A673 (cell line): ENCODE results near the gene CENPX. TPM values are rescaled to one million over a fixed set of nuclear protein-coding genes. Genes with fewer than 3 reads are reported as not detected.

Experiments used
- BruUV-seq: library from RNA; stranded (reverse); fragments of 400-500 nt; replicated peaks from 2 replicates; lab custom pipeline; 2021; lab: Mats Ljungman, UMichigan
- CTCF ChIA-PET: fragments of 300-600 bp; sonication (Branson Sonifier 250); formaldehyde crosslinking; loops from one replicate; lab custom pipeline; 2022; ENCODE audit warnings: antibody characterized with exemption; lab: Charles Lee
- POLR2A ChIA-PET: fragments of 300-600 bp; sonication (Branson Sonifier 250); formaldehyde crosslinking; loops from one replicate; lab custom pipeline; 2022; ENCODE audit warnings: antibody characterized with exemption; ENCODE audit not compliant: low non-redundant PET; lab: Charles Lee
- DNase-seq: peaks from one replicate; pipeline ENCODE4 v3.0.0-alpha.2; 2015; ENCODE audit warnings: low spot score
- H3K27ac ChIP-seq: fragments of 200-600 bp; sonication (generic); 2 replicates; pipeline ENCODE4 v1.5.1; 2016; ENCODE audit warnings: mixed run types, low read depth, mild to moderate bottlenecking, mixed read lengths, antibody characterized with exemption, low read length; ENCODE audit not compliant: poor library complexity, severe bottlenecking
- H3K27me3 ChIP-seq: fragments of 200-600 bp; sonication (generic); replicated peaks from 2 replicates; pipeline ENCODE4 v1.6.1; 2017; ENCODE audit warnings: mixed run types, low read depth, mild to moderate bottlenecking, mixed read lengths, antibody characterized with exemption, low read length; ENCODE audit not compliant: insufficient read depth, poor library complexity
- H3K36me3 ChIP-seq: fragments of 200-600 bp; sonication (generic); 2 replicates; pipeline ENCODE4 v1.6.1; 2016; ENCODE audit warnings: mixed run types, mild to moderate bottlenecking, mixed read lengths, antibody characterized with exemption, low read length; ENCODE audit not compliant: insufficient read depth, poor library complexity, severe bottlenecking
- H3K4me1 ChIP-seq: fragments of 200-600 bp; sonication (generic); 2 replicates; pipeline ENCODE4 v1.6.1; 2017; ENCODE audit warnings: mixed run types, mild to moderate bottlenecking, mixed read lengths, antibody characterized with exemption, low read length; ENCODE audit not compliant: insufficient read depth, poor library complexity, severe bottlenecking
- H3K4me3 ChIP-seq: fragments of 200-600 bp; sonication (generic); 2 replicates; pipeline ENCODE4 v1.5.1; 2016; ENCODE audit warnings: low read depth, mixed run types, mild to moderate bottlenecking, mixed read lengths, low read length; ENCODE audit not compliant: poor library complexity, severe bottlenecking
- H3K9me3 ChIP-seq: fragments of 200-600 bp; sonication (generic); 2 replicates; pipeline ENCODE4 v1.6.1; 2016; ENCODE audit warnings: mixed run types, low read depth, mild to moderate bottlenecking, mixed read lengths, antibody characterized with exemption, low read length; ENCODE audit not compliant: poor library complexity, severe bottlenecking
- CTCF ChIP-seq: fragments of 300-800, 200-600 bp; sonication (generic); conservative IDR thresholded peaks from 2 replicates; pipeline ENCODE4 v1.5.1; 2017; ENCODE audit warnings: low read depth, mild to moderate bottlenecking, antibody characterized with exemption, low read length, moderate library complexity, mixed read lengths
- EZH2 ChIP-seq: fragments of 200-600 bp; sonication (generic); IDR thresholded peaks from 2 replicates; pipeline ENCODE4 v1.6.1; 2017; ENCODE audit warnings: borderline replicate concordance, low read depth, mild to moderate bottlenecking, mixed read lengths, antibody characterized with exemption, low read length; ENCODE audit not compliant: poor library complexity, severe bottlenecking
- intact Hi-C: fragments of 100-400 bp; cut with micrococcal nuclease; formaldehyde crosslinking; loops from one replicate; pipeline ENCODE4 v1.10.0; 2022; ENCODE audit not compliant: unreplicated experiment
- total RNA-seq: library from RNA; stranded (reverse); gene quantifications from 2 replicates; pipeline ENCODE4 v1.2.3, GENCODE V29; 2021

Gene CENPX
- total RNA-seq, 1 experiment from 2014 or later, result 165 TPM

- no peak overlapping the region for H3K27ac ChIP-seq
- no peaks in the 10 kb centered on the region for H3K36me3 ChIP-seq
- CTCF ChIA-PET, result interaction anchor here (0.6 to 1.6 kb wide), 3 partner anchors 23 to 844 kb away, joined by 4 read pairs; no protein-coding TSS in a partner anchor
- no peak for TF ChIP-seq CTCF
- TF ChIP-seq EZH2, result no peak
- H3K4me1 ChIP-seq, result no peaks in the 10 kb centered on the region
- POLR2A ChIA-PET, result interaction anchor here (0.6 kb wide), 1 partner anchor 123 kb away, joined by 8 read pairs; no protein-coding TSS in a partner anchor
- no peaks in the 10 kb centered on the region for H3K27me3 ChIP-seq
- H3K4me3 ChIP-seq, result no peak overlapping the region
- H3K9me3 ChIP-seq, result no peaks in the 10 kb centered on the region
- DNase-seq, result no peak
- BruUV-seq, result no TSS peak
- intact Hi-C loops, result no loop called here
These were observed 25.8 kb downstream of the CENPX start for GRCh38 chr17:81996757-81997441.

GRCh38 chr17:81996232-81996756 is 26.4 kb downstream of the CENPX start:
- BruUV-seq, result no TSS peak
- H3K27ac ChIP-seq, result no peak overlapping the region
- H3K36me3 ChIP-seq, result no peaks in the 10 kb centered on the region
- TF ChIP-seq CTCF, result no peak
- TF ChIP-seq EZH2, result no peak
- ChIA-PET CTCF (interaction anchor here (1.6 kb wide), 1 partner anchor 24 kb away, joined by 4 read pairs; no protein-coding TSS in a partner anchor), POLR2A (interaction anchor here (0.7 kb wide), 1 partner anchor 11 kb away, joined by 3 read pairs; no protein-coding TSS in a partner anchor)
- H3K4me3 ChIP-seq, result no peak overlapping the region
- no peaks in the 10 kb centered on the region for H3K9me3 ChIP-seq
- intact Hi-C loops, result no loop called here
- H3K4me1 ChIP-seq, result no peaks in the 10 kb centered on the region
- no peaks in the 10 kb centered on the region for H3K27me3 ChIP-seq
- no peak for DNase-seq

GRCh38 chr17:81995463-81996231 is 27.0 kb downstream of the CENPX start:
- Histone ChIP-seq H3K4me3 (no peak overlapping the region), H3K27me3 (no peaks in the 10 kb centered on the region), H3K9me3 (no peaks in the 10 kb centered on the region), H3K4me1 (no peaks in the 10 kb centered on the region), H3K36me3 (no peaks in the 10 kb centered on the region), H3K27ac (no peak overlapping the region)
- no peak for TF ChIP-seq CTCF
- no peak for TF ChIP-seq EZH2
- no peak for DNase-seq
- no TSS peak for BruUV-seq
- ChIA-PET CTCF (no interaction called here), POLR2A (interaction anchor here (0.7 kb wide), 1 partner anchor 10 kb away, joined by 3 read pairs; no protein-coding TSS in a partner anchor)
- intact Hi-C loops, result no loop called here
